ENCODE data around the gene ANKS3.
A peak's percentile ranks its signal among the peaks of the same experiment; 100 is the strongest.

The ANKS3 gene

DNA sequence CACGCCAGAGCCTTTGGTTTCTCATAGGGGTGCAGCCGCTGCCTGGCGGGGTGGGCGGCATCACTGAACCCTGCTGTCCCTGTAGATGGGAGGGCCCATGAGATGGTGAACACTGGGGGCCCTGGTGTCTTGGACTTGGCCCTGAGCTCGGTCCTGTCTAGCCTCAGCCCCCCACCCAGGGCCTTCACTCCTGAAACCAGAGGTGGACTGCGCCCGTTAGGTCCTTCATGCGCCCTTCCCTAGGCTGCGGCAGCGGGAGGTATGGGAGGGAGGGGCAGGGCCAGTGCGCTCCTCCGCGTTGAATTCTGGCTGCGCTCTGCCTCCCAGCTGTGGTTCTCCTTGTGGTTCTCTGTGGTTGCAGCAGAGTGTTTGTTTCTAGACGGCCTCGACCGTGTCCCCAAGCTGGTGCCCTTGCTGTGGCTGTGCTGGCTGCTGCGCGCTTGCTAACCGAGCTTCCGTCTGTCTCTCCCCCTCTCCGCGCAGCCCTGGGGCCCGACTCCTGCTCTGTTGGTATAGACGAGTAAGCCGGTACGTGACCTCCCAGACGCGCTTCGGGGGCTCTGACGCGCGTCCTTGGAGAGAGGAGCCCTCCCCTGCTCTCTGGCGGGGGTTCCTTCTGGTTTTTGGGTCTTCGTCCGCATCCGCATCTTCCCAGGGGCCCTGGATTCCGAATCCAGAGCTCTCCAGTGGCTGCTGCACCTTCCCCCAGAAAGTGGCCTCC, 48.1 kb downstream of the ANKS3 start:
- DNase-seq (ENCODE audit: low read depth), result no peak

DNA sequence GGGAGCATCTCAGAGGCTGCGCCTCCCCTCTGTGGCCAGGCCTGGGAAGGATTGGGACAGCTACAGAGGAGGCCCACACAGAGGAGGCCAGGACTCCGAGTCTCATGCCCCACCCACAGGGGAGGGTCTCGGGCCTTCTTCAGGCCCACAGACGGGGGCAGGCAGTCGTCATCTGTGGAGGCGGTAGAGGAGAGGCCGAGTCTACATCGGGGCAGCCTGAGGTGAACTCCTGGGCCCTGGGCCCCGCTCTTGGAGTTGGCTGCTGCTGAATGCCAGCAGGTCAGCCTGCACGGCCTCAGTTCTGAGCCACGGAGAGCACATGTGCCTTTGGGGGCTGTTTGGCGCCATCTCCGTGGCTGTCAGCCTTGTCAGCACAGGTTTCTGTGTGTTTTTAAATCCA, 48.8 kb downstream of the ANKS3 start:
- DNase-seq (ENCODE audit: low read depth), result no peak

DNA sequence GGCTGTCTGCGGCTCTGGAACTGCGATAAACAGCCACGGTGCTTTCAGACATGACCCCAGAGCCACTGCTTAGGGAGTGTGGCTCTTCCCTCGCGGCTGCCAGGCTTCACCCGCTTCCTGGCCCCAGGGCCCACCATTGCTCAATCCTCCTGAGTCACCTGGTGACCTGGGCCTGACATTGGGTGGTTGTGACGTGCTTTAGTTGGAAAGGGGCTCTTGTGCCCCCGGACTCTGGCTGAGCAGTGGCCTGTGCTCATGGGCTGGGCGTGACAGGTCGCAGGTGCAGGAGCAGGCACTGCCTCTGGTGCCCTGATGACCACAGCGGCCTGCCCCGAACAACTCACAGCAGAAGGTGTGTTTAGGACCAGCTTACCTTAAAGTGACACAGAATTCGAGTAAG, 49.3 kb downstream of the ANKS3 start:
- DNase-seq (ENCODE audit: low read depth), result no peak

DNA sequence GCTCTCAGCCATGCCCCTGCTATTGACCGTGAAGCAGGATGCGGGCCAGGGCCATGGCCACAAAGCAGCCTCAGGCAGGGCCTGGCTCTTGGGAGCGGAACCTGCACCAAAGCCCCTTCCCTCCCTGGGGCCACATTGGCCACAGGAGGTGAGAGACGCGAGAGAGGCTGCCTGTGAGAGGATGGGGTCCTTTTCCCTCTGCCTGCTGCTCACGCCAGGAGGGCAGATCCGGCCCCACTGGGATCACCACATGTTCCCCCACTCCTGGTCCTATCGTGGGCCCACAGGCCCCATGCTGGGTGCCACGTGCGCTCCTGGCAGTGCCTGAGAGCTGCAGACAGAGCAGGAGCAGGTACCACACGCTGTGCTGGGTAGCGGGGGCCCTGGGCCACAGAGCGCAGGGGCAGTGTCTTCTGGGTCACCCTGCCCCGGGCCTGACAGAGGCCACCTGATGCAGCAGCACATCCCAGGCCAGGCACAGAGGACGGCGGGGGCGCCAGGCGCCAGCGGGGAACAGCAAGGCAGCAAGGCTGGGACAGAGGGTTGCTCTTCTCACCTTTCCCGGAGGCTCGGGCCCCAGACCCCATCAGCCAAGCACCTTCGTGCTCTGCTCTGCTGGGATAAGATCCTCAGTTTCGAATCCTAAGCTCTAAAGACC, 49.9 kb downstream of the ANKS3 start:
- DNase-seq (ENCODE audit: low read depth), result no peak

DNA sequence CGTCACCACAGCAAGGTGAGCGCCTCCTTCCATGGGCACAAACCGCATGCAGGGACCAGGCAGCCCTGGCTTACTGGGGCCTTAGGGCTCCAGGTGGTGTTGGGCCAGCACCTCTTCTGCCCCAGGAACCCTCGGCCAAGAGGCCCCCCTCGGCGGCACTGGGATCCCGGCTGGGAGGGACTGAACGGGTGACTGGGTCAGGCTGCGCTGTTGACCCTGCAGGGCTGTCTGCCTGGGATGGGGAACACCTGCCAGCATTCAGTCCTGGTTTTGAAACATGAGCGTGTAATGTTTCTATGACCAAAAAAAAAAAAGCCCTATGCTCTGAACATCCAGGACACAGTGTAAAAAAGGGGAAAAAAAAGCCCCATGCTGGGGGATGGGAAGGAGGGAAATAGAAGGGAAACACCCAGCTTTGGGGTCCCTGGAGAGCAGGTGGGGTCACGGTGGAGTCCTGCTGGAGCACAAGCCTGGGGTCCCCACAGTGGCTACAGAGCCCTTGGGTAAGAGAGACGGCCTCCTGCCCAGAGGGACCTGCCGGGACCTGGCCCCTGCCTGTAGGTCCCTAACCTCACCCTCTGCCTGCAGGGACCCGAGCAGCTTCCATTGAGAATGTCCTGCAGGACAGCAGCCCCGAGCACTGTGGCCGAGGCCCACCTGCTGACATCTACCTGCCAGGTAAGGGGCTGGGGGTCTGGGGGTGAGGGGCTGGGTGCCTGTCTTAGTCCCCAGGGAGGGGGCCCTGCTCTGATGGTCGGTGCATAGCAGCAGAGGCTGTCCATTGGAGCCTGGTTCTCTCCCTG, 50.6 kb downstream of the ANKS3 start:
- no peak for DNase-seq (ENCODE audit: low read depth)

DNA sequence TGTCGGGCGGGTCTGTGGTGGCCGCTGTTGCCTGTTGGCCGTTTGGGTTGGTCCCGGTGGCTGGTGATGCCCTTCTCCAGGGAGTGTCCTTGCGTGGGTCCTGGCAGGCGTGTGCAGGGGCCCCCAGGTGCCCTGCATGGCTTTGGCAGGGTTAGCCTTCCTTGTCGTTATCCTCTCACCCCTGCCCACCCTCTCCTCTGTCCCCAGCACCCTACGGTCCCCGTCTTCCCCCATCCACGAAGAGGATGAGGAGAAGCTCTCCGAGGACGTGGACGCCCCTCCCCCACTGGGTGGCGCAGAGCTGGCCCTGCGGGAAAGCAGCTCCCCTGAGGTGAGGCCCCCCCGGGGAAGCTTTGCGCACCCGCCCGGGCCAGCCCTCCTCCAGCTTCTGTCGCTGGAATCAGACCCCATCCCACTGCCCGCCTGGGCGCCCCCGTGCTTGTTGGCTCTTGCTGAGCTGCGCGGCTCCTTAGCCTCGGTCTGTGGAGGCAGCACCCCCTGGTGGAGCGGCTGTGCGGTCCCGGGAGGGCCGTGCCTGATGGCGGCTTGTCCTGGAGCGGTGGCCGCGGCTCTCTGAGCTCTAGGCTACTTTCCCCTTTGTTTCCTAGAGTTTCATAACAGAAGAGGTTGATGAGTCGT, 51.3 kb downstream of the ANKS3 start:
- DNase-seq (ENCODE audit: low read depth), result no peak

DNA sequence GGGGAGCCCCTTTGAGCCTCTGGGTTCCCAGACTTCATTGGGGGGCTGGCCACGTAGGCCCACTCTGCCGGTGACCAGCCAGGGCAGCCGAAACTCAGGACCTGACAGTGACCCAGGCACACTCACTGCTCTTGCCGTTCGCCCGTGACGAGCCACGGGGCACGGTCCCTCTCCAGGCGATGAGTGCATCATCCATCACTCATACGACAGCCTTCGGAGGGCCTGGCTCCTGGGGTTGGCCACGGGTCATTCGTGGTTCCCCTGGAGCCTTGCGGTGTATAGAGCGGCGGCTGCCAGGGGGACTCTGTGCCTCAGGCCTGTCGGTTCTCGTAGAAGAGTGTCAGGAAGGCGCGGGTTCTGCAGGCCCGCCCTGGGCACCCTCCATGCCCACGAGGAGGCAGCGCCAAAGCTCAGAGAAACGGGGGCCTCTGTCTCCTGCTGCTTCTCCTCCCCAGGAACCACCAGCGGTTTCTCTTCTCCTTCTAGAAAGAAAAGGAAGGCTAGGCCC, 51.9 kb downstream of the ANKS3 start:
- DNase-seq (ENCODE audit: low read depth), result no peak

DNA sequence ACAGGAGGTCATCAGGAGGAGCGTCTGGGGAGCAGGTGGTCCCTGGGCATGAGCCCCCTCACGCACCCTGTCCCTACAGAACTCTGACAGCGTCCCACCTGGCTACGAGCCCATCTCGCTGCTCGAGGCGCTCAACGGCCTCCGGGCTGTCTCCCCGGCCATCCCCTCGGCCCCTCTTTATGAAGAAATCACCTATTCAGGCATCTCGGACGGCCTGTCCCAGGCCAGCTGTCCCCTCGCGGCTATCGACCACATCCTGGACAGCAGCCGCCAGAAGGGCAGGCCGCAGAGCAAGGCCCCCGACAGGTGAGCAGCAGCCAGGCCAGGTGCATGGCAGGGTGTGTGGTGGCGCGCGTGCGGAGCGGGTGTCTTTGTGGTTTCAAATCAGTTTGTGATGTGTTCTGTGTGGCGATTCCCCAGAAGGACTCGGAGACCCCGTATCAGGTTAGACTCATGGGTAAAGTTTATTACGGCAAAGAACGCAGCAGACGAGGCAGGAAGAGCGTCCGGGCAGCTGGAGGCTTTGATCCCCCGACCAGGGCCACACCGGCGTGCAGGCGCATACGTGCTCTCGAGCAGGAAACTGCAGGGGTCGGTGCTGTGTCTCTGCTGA, 52.5 kb downstream of the ANKS3 start:
- DNase-seq (ENCODE audit: low read depth), result no peak

DNA sequence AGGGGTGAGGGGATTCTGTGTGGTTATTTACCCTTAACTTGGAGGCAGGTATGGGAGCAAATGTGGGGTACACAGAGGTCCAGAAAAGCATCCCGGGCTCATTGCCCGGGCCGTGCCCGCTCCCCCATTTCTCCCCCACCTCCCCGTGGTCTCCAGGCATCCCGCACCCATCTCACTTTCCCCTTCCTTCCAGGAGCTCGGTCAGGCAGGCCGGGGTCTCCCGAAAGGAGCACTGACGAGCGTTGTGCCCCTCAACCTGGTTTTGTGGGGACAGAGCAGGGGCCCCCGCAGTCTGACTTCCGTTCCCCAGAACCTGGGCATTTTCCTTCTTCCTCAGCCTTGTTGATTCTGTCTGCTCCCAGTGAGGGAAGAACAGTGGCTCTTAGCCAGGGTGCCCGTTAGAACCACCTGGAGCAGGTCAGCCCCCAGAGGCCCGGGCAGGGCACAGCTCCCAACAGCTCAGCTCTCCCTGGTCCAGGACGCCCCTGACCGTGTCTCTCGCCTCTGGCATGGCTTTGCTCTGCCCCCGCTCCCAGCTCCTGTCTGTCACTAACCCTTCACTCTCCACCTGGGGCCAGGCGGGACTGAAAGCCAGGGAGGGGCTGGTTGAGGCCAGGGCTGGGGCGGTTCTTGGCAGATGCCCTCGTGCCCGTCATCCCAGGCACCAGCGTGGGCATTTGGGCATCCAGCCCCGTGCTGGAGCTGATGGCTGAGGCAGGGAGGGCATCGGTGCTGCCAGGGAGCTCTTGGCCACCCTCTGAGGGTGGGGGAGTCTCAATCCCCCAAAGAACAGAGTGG, 53.2 kb downstream of the ANKS3 start:
- no peak for DNase-seq (ENCODE audit: low read depth)

DNA sequence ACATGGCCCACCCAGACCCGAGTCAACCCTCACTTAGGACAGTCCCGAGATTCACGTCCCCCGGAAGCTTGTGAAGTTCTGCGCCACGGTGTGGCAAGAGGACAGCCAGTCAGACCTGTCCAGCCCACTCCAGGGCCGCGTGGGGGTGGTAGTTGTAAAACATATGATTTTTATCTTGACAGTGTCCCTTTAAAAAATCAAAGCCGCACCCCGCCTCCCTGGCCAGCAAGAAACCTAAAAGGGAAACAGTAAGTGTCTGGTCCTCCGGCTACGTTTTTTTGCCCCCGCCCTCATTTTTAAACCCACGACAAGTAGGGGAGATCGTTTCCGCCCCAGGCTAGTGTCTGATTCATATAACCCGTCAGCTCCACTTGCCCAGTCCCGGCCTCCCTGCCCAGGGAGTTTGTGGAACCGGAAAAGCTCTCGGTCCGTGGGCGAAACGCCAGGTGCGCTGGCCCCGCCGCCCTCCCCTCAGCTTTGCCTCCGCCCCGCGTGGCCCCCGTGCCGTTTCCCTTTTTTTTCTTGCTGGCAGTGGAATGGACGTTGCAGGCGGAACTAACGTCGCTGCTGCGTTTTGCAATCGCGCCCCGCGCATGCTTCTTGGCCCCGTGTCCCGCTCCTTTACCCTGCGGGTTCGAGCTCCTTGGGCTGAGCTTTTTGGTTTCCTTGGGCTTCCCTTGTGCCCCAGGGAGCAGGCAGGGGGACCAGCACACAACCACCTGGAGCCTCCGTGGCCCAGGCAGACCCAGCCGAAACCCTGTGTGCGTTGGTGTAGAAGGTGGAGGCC, 54.0 kb downstream of the ANKS3 start:
- DNase-seq (ENCODE audit: low read depth), result peak; percentile 49

DNA sequence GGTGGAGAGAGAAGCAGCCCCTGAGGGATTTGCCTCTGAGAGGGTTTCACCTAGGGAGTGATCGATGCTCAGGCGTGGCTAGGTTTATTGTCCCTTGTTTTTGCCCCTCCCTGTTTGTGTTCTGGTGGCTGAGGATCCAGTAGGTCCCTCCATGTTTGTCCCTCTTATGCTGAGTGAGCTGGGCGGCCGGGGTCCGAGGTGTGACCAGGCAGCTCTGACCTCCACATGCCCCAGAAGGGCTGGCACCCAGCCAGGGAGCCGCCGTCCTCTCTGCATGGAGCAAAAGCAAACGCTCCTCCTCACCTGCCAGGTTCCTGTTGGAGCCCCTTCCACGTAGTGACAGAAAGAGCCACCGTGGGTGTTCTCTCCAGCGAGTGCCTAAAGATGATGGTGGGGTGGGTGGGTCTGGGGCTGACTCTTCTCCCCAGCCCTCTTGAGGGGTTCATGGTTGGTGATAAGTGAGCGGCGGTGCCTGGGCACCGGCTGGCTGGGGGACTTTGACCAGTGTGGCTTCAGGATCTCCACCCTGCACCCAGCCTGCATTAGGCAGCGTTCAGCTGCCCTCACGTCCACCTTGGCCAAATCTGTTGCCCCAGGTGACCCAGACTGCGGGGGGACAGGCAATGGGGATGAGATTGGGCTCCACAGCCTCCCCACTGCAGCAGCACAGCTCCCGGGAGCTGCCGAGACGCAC, 54.8 kb downstream of the ANKS3 start:
- no peak for DNase-seq (ENCODE audit: low read depth)

DNA sequence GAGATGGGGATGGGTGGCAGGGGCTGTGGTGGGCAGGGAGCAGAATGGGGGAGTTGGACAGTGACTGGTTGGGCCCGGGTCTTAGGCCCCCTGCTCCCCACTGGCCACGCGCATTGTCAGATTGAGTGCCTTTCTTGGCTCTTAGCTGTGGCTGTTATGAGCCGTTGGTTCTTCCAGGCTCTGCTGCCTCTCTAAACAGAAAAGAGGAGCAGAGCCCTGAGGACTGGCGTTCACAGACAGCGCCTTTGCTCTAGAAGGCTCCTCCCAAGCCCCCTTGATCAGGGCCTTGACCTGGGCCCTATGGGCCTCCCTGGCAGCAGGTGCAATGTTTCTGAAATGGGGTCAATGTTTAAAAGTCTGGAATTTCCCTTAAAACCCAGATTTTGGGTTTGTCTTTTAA, 55.5 kb downstream of the ANKS3 start:
- DNase-seq (ENCODE audit: low read depth), result no peak

DNA sequence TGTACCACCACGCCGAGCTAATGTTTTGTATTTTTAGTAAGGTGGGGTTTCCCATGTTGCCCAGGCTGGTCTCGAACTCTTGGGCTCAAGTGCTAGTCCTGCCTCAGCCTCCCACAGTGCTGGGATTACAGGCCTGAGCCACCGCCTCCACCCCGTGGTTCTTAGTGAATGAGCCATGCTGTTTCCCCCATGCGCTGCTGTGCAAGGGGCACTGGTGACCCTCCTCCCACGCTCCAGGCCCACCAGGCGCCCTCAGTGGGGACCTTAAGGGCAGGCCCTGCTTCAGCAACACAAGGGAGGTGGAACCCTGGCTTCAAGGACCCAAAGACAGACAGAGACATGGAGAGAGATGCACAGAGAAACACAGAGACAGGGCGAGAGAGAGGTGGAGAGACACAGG, 56.1 kb downstream of the ANKS3 start:
- no peak for DNase-seq (ENCODE audit: low read depth)

DNA sequence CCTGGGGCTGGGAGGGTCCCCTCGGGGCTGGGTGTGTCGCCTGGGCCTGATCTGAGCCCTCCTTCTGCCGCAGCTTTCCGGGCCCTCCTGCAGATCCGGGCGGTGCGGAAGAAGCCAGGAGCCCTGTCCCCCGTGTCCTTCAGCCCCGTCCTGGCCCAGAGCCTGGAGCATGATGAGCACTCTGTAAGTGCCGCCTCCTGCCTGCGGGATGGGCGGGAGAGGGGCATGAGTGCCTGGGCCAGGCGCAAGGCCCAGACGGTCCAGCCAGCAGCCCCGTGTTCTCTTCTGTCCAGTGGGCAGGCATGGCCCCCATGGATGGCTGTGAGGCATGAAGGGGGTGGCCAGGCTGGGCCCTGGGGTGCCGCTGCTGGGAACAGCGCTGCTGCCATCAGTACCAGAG, 56.7 kb downstream of the ANKS3 start:
- no peak for DNase-seq (ENCODE audit: low read depth)

DNA sequence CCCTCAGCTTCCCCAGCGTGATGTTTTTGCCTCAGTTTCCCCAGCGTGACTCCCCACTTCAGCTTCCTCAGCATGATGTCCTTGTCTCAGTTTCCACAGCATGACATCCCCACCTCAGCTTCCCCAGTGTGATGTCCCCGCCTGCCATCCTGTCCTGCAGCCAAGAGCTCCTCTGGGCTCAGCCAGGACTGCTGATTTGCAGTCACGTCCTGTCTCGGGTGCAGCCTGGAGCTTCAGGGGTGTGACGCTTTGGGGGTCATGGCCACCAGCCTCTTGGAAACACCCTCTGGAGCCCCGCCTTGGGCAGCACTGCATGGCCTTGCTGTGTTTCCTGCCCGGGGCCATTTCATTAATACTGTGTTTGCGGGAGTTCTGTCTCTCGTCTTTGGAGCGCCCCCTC, 57.2 kb downstream of the ANKS3 start:
- DNase-seq (ENCODE audit: low read depth), result no peak

DNA sequence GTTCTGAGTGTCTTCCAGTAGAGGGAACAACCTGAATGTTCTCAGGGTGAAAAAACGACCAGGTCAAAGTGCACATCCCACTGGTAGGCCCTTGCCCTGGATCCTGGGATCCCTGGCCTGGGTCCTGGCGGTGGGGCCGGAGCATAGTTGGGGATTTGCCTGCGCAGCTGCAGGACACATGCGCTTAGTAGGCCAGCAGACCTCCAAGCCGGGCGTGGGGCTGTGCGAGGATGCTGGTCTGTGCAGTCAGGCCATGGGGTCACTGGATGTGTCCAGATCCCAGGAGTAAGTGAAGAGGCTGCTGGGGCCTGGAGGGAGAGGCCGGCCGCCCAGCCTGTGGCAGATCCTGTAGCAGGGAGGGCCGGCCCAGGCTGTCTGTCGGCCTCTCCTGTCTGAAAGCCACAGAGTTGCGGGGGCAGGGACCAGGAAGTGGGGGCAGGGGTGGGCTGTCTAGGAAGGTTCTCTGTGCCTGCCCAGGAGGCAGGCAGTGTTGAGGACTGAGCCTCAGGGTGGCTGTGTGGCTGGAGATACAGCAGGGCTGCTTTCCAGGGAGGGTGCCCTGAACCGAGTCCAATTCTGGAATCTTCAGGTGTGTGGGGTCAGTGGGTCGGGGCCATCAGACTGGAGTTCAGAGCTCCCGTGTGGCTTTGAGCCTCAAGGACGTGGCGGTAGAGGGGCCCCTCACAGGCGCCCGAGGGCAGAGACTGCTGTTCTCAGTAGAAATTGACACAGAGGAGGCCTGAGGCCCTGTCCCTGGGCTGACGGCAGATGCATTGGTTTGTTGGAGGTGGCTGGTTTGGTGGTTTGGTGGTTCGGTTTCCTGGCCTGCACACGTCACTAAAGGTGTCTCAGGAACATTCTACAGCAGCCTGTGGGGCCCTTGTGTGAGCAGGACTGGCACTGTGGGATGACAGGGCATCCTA, 57.9 kb downstream of the ANKS3 start:
- DNase-seq (ENCODE audit: low read depth), result no peak

DNA sequence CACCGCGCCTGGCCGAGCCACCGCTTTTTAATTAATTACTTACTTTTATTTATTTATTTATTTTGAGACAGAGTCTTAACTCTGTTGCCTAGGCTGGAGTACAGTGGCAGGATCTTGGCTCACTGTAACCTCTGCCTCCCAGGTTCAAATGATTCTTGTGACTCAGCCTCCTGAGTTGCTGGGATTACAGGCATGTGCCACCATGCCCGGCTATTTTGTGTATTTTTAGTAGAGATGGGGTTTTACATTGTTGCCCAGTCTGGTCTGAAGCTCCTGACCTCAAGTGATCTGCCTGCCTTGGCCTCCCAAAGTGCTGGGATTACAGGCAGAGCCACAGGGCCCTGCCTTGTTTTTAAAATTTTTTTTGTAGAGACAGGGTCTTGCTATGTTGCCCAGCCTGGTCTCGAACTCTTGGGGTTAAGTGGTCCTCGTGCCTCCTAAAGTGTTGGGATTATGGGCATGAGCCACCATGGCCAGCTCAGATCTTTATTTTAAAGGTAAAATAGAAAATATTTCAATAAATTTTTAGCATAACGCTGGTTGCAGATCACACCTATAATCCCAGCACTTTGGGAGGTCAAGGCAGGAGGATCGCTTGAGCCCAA, 59.0 kb downstream of the ANKS3 start:
- no peak for DNase-seq (ENCODE audit: low read depth)

DNA sequence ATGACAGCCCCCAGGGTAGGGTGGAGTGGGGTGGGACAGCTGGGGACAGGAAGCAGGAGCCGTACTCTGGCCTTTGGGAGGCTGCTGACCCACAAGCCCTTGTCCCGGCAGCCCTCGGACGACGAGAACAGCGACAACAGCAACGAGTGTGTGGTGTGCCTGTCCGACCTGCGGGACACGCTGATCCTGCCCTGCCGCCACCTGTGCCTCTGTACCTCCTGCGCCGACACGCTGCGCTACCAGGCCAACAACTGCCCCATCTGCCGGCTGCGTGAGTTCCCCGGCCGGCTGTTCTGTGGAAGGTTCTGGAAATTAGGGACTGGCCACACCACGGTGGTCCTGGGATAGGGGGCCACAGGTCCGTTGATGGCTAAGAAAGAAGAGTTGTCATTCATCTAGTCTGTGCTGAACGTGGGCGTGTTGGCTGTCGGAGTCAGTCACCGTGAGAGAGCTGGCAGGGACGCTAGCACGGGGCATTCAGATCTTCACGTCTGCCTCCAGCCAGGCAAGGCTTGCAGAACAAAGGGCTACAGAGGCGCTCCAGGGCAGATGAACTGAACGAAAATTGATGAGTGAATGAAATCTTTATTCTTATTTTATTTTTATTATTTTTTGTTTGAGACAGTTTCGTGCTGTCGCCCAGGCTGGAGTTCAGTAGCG, 60.6 kb downstream of the ANKS3 start:
- DNase-seq (ENCODE audit: low read depth), result no peak

All from stromal cell of bone marrow (primary cell).